ENCODE measurements around the gene OR7A5. TPM values are rescaled to one million over a fixed set of nuclear protein-coding genes. Genes with fewer than 3 reads are reported as not detected.
"Not testable (repeated sequence)": the region's sequence is repeated elsewhere in the genome, so short reads cannot be mapped to it uniquely, and the experiment has no call there.

The OR7A5 gene
- polyA plus RNA-seq, 1 donor from 2014 or later: not detected

DNA sequence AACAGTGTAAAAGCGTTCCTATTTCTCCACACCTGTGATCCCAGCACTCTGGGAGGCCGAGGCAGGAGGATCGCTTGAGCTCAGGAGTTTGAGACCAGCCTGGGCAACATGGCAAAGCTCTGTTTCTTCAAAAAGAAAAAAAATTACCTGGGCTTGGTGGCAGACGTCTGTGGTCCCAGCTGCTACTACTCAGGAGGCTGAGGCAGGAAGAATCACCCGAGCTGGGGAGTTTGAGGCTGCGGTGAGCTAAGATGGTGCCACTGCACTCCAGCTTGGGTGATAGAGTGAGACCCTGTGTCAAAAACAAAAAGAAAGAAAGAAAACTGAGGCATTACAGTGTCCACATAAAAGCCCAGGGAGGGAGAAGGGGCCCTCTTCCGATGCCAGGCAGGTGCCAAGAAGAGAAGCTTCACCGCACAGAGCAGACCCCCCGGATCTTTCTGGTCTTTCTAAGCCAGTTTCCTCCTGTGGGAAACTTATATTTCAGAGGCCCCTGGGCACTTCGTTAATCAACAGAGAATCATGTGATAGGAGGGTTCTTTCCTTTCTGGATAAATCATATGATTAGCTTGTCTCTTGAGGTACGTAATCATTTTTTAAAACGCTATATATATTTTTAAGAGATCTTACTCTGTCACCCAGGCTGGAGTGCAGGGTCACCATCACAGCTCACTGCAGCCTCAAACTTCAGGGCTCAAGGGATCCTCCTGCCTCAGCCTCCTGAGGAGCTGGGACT is 56.7 kb downstream of the OR7A5 start, which contains the start of gene ADGRE2:
TSS of gene ADGRE2 (minus strand) at position 451 of the 736 bp plus-strand sequence. CDS start 1,804 bp downstream, outside the sequence.
- Mint-ChIP-seq H3K4me3 (peak within 1 kb of the TSS in 1 of 4 donors; percentile 59), H3K27me3 (peaks cover 29% of the 10 kb centered on the region)
- not testable (repeated sequence) for H3K36me3 Mint-ChIP-seq, H3K27ac Mint-ChIP-seq, H3K9me3 Mint-ChIP-seq, H3K4me1 Mint-ChIP-seq

DNA sequence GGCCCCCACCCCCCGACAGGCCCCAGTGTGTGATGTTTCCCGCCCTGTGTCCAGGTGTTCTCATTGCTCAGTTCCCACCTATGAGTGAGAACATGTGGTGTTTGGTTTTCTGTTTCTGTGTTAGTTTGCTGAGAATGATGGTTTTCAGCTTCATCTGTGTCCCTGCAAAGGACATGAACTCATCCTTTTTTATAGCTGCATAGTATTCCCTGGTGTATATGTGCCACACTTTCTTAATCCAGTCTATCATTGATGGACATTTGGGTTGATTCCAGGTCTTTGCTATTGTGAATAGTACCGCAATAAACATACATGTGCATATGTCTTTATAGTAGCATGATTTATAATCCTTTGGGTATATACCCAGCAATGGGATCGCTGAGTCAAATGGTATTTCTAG is 57.3 kb downstream of the OR7A5 start:
- H3K27me3 Mint-ChIP-seq: peaks cover 27% of the 10 kb centered on the region
- peak overlapping the region in 1 of 4 donors; percentile 59 for H3K4me3 Mint-ChIP-seq
- not testable (repeated sequence) for H3K27ac Mint-ChIP-seq

More for the DNA sequence above, 57.3 kb downstream of the OR7A5 start:
- H3K4me1 Mint-ChIP-seq, H3K9me3 Mint-ChIP-seq, H3K36me3 Mint-ChIP-seq: not testable (repeated sequence)

Other genes with a start within 250 kb of the OR7A5 start
- not detected for gene ADGRE3, start 160.3 kb downstream of the OR7A5 start, polyA plus RNA-seq
- gene ZNF333, start 145.1 kb downstream of the OR7A5 start, polyA plus RNA-seq: 6.2 TPM
- 0.06 TPM for gene ADGRE2, start 56.6 kb downstream of the OR7A5 start, polyA plus RNA-seq
- gene OR7C1, start within 50 bp of the OR7A5 start, polyA plus RNA-seq: not detected
- not detected for gene OR7A10, start 13.7 kb upstream of the OR7A5 start, polyA plus RNA-seq
- not detected for gene OR7A17, start 50.9 kb upstream of the OR7A5 start, polyA plus RNA-seq
- not detected for gene OR7C2, start 106.3 kb upstream of the OR7A5 start, polyA plus RNA-seq
- gene SLC1A6, start 144.7 kb upstream of the OR7A5 start, polyA plus RNA-seq: not detected
- gene CASP14, start 214.3 kb upstream of the OR7A5 start, polyA plus RNA-seq: not detected
- gene OR1I1, start 247.0 kb upstream of the OR7A5 start, polyA plus RNA-seq: not detected